NCI-H187 (cell line): ENCODE results near the gene MANBA.

Source experiments
- DNase-seq, 2 experiments: peaks; one replicate each; lab custom pipeline; 2025; lab: John Stamatoyannopoulos, UW

Gene MANBA

GRCh38 chr4:102760645-102761295, at the start of gene MANBA:
TSS of gene MANBA (minus strand) at chr4:102760968. CDS start at chr4:102760894, 74 bp downstream.
- peak; percentile 50 to 66 for DNase-seq

- no peak for DNase-seq
Observed at GRCh38 chr4:102809691-102810090, 48.9 kb upstream of the MANBA start.

- no peak for DNase-seq
Observed at GRCh38 chr4:102809190-102809589, 48.4 kb upstream of the MANBA start.

GRCh38 chr4:102808009-102808408, 47.2 kb upstream of the MANBA start:
- DNase-seq: no peak

GRCh38 chr4:102807345-102807744, 46.6 kb upstream of the MANBA start:
- DNase-seq: no peak

- DNase-seq: no peak
Observed at GRCh38 chr4:102799816-102800215, 39.0 kb upstream of the MANBA start.

GRCh38 chr4:102794999-102795398, 34.2 kb upstream of the MANBA start:
- no peak for DNase-seq

- no peak for DNase-seq
Observed at GRCh38 chr4:102792361-102792936, 31.7 kb upstream of the MANBA start.

GRCh38 chr4:102791318-102791835, 30.6 kb upstream of the MANBA start:
- no peak for DNase-seq

- no peak for DNase-seq
Observed at GRCh38 chr4:102789317-102789717, 28.5 kb upstream of the MANBA start.

GRCh38 chr4:102787944-102788343, 27.2 kb upstream of the MANBA start:
- no peak for DNase-seq

- no peak for DNase-seq
Observed at GRCh38 chr4:102787096-102787881, 26.5 kb upstream of the MANBA start.

- DNase-seq: no peak
Observed at GRCh38 chr4:102786279-102786678, 25.5 kb upstream of the MANBA start.

GRCh38 chr4:102783006-102783405, 22.2 kb upstream of the MANBA start:
- no peak for DNase-seq

GRCh38 chr4:102781570-102781969, 20.8 kb upstream of the MANBA start:
- DNase-seq: no peak

- no peak for DNase-seq
Observed at GRCh38 chr4:102780476-102781144, 19.8 kb upstream of the MANBA start.

GRCh38 chr4:102779204-102779603, 18.4 kb upstream of the MANBA start:
- no peak for DNase-seq

GRCh38 chr4:102778720-102779119, 18.0 kb upstream of the MANBA start:
- DNase-seq: no peak

GRCh38 chr4:102775805-102776204, 15.0 kb upstream of the MANBA start:
- DNase-seq: no peak

- DNase-seq: no peak
Observed at GRCh38 chr4:102774254-102774653, 13.5 kb upstream of the MANBA start.

- no peak for DNase-seq
Observed at GRCh38 chr4:102772738-102773340, 12.1 kb upstream of the MANBA start.

GRCh38 chr4:102764901-102765300, 4.1 kb upstream of the MANBA start:
- DNase-seq: no peak
